Astrocyte (in vitro differentiated cells and primary cell): ENCODE data around the gene POLR3GL.

ENCODE experiments used
- EZH2 ChIP-seq: IDR thresholded peaks from 2 replicates; pipeline ENCODE4 v1.6.1; 2012; ENCODE audit warnings: mild to moderate bottlenecking, low read length, inconsistent platforms; ENCODE audit not compliant: insufficient read depth
- TF ChIP-seq, protein P1 (sequence below): IDR thresholded peaks from 2 replicates; pipeline ENCODE4 v1.5.1; 2011; ENCODE audit warnings: low read depth, mild to moderate bottlenecking, inconsistent platforms, low read length, moderate library complexity; ENCODE audit not compliant: insufficient read depth

DNA sequence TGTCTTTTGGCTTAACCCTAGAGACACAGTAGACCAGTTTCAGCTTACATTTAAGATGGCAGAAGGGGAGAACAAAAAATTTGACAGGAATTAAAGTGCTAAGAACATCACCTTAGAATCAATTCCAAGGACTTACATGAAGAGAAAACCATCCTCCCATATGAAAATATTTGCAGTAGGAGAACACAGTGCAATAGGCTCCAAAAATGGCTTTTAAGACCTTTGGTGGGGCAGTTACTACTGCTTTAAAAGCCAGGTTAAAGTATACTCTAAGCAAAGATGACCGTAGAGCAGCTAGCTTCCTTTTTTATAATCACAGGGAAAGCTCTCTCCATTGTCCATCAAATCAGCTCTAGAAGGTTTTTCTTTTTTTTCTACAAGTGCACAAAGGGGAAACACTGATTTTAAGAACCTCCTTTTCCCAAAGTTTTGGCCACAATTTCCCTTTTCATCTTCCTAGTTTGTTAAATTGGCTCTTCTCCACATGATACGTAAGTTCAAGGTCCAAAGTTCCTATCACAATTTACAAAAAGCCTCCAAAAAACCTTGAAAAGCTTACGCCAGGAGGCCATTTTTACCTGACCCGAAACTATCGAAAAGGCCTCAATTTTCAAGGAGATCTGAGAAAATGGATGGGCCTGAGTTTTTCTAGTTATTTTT lies 28.6 kb downstream of the POLR3GL start:
- TF ChIP-seq EZH2: no peak
- TF ChIP-seq, protein P1, sequence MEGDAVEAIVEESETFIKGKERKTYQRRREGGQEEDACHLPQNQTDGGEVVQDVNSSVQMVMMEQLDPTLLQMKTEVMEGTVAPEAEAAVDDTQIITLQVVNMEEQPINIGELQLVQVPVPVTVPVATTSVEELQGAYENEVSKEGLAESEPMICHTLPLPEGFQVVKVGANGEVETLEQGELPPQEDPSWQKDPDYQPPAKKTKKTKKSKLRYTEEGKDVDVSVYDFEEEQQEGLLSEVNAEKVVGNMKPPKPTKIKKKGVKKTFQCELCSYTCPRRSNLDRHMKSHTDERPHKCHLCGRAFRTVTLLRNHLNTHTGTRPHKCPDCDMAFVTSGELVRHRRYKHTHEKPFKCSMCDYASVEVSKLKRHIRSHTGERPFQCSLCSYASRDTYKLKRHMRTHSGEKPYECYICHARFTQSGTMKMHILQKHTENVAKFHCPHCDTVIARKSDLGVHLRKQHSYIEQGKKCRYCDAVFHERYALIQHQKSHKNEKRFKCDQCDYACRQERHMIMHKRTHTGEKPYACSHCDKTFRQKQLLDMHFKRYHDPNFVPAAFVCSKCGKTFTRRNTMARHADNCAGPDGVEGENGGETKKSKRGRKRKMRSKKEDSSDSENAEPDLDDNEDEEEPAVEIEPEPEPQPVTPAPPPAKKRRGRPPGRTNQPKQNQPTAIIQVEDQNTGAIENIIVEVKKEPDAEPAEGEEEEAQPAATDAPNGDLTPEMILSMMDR: no peak
